ENCODE measurements around the gene ZFPL1.
A peak's percentile ranks its signal among the peaks of the same experiment; 100 is the strongest.

ZFPL1 gene

DNA sequence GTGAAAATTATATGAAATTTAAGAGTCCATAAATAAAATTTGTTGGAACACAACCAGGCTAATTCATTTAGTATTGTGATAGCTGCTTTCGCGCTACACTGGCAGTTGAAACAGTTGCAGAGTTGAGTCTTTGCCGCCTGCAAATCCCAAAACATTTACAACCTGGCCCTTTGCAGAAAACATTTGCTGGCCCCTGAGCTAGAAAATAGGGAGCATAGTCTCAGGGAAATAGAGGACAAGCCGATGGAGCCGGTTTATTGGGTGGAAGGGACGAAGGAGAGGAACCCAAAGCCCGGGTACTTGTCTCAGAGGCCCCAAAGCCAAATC, 43.5 kb upstream of the ZFPL1 start:
- TF ChIP-seq FOXP2 (optimal IDR thresholded peaks at IDR 0.05; ENCODE audit: borderline replicate concordance, extremely low read depth, extremely low read length, insufficient read depth) (no peak), TAF1 (IDR thresholded peaks at IDR 0.05; ENCODE audit: borderline replicate concordance, insufficient read depth, low read length) (no peak), POLR2AphosphoS5 (IDR thresholded peaks at IDR 0.05; ENCODE audit: low read depth, low read length) (no peak), SIN3A (IDR thresholded peaks at IDR 0.05; ENCODE audit: borderline replicate concordance, insufficient read depth, low read length) (no peak)
- TF ChIP-seq, protein P1, sequence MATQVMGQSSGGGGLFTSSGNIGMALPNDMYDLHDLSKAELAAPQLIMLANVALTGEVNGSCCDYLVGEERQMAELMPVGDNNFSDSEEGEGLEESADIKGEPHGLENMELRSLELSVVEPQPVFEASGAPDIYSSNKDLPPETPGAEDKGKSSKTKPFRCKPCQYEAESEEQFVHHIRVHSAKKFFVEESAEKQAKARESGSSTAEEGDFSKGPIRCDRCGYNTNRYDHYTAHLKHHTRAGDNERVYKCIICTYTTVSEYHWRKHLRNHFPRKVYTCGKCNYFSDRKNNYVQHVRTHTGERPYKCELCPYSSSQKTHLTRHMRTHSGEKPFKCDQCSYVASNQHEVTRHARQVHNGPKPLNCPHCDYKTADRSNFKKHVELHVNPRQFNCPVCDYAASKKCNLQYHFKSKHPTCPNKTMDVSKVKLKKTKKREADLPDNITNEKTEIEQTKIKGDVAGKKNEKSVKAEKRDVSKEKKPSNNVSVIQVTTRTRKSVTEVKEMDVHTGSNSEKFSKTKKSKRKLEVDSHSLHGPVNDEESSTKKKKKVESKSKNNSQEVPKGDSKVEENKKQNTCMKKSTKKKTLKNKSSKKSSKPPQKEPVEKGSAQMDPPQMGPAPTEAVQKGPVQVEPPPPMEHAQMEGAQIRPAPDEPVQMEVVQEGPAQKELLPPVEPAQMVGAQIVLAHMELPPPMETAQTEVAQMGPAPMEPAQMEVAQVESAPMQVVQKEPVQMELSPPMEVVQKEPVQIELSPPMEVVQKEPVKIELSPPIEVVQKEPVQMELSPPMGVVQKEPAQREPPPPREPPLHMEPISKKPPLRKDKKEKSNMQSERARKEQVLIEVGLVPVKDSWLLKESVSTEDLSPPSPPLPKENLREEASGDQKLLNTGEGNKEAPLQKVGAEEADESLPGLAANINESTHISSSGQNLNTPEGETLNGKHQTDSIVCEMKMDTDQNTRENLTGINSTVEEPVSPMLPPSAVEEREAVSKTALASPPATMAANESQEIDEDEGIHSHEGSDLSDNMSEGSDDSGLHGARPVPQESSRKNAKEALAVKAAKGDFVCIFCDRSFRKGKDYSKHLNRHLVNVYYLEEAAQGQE (IDR thresholded peaks at IDR 0.05; ENCODE audit: insufficient read depth in 1 of 2, low read depth in 2 of 2, low read length in 2 of 2): no peak

DNA sequence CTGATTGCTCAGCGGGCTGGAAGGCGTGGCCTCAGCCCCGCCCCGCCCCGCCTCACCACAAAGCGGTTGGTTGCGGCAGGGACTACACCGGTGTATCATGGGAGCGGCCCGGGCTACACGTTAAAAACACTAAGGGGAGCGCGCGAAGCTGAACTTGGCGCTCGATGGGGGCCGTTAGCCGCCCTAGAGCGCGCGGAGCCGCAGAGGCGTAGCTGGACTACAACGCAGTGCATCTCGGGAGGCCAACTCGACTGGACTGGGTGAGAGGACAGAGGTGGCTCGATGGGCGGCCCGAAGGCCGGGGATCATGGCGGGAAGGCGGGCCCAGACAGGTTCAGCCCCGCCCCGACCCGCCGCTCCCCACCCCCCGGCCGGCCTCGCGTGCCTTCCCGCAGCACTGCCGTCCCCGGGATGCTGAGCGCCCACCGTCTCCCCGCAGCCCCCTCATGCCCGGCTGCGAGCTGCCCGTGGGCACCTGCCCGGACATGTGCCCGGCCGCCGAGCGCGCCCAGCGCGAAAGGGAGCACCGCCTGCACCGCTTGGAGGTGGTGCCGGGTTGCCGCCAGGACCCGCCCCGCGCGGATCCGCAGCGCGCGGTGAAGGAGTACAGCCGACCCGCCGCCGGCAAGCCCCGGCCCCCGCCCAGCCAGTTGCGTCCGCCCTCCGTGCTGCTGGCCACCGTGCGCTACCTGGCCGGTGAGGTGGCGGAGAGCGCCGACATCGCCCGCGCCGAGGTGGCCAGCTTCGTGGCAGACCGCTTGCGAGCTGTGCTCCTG, 43.0 kb upstream of the ZFPL1 start, which contains the start of gene SAC3D1:
TSS of gene SAC3D1 (plus strand) at position 364 of the 776 bp plus-strand sequence. CDS start at position 447, 83 bp downstream.
- TF ChIP-seq FOXP2 (optimal IDR thresholded peaks at IDR 0.05; ENCODE audit: borderline replicate concordance, extremely low read depth, extremely low read length, insufficient read depth) (peak; percentile 58), TAF1 (IDR thresholded peaks at IDR 0.05; ENCODE audit: borderline replicate concordance, insufficient read depth, low read length) (peak; percentile 53; the same call in 1 of the 2 replicates), SIN3A (IDR thresholded peaks at IDR 0.05; ENCODE audit: borderline replicate concordance, insufficient read depth, low read length) (0 out of 2 replicates have a peak, but pooled peaks have one; percentile 34), POLR2AphosphoS5 (IDR thresholded peaks at IDR 0.05; ENCODE audit: low read depth, low read length) (peak; percentile 78; the same call in 1 of the 2 replicates)
- TF ChIP-seq, protein P1 (IDR thresholded peaks at IDR 0.05; ENCODE audit: insufficient read depth in 1 of 2, low read depth in 2 of 2, low read length in 2 of 2): no peak

DNA sequence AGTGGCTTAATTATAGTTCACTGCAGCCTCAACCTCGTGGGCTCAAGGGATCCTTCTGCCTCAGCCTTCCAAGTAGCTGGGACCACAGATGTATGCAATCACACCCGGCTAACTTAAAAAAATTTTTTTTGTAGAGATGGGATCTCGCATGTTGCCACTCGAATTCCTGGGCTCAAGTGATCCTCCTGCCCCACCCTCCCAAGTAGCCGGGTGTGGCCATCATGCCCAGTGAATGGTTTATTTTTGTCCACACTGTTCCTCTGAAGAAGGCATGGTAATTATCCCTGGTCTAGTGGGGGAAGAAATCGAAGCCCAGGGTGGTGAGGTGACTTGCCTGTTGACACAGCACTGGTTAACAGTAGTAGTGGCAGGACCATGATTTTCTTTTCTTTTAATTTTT, 41.1 kb upstream of the ZFPL1 start:
- TF ChIP-seq TAF1 (IDR thresholded peaks at IDR 0.05; ENCODE audit: borderline replicate concordance, insufficient read depth, low read length) (no peak), POLR2AphosphoS5 (IDR thresholded peaks at IDR 0.05; ENCODE audit: low read depth, low read length) (no peak), FOXP2 (optimal IDR thresholded peaks at IDR 0.05; ENCODE audit: borderline replicate concordance, extremely low read depth, extremely low read length, insufficient read depth) (no peak), SIN3A (IDR thresholded peaks at IDR 0.05; ENCODE audit: borderline replicate concordance, insufficient read depth, low read length) (no peak)
- TF ChIP-seq, protein P1 (IDR thresholded peaks at IDR 0.05; ENCODE audit: insufficient read depth in 1 of 2, low read depth in 2 of 2, low read length in 2 of 2): no peak

DNA sequence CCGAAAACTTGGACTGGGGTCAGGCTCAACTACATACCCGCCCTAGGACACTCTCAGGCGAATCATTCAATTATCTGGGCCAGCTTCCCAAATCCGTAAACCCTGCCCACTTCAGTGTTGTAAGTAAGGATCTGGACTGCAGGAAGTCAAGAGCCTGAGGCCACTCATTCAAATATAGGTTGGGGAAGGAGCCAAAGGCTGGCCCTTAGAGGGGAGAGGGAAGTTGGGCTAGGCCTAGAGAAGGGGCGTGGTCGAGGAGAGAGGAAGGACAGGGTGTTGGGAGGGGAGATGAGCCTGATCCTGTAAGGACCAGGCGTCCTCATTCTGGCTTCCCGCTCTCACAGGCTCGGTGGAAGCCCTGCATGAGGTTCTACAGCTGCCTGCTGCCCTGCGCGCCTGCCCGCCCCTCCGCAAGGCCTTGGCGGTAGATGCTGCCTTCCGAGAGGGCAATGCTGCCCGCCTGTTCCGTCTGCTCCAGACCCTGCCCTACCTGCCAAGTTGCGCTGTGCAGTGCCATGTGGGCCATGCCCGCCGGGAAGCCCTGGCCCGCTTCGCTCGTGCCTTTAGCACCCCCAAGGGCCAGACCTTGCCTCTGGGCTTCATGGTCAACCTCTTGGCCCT, 40.0 kb upstream of the ZFPL1 start:
- peak; percentile 64; the same call in 1 of the 2 replicates for TF ChIP-seq POLR2AphosphoS5 (IDR thresholded peaks at IDR 0.05; ENCODE audit: low read depth, low read length)
- no peak for TF ChIP-seq FOXP2 (optimal IDR thresholded peaks at IDR 0.05; ENCODE audit: borderline replicate concordance, extremely low read depth, extremely low read length, insufficient read depth)
- TF ChIP-seq, protein P1 (IDR thresholded peaks at IDR 0.05; ENCODE audit: insufficient read depth in 1 of 2, low read depth in 2 of 2, low read length in 2 of 2): no peak
- TF ChIP-seq TAF1 (IDR thresholded peaks at IDR 0.05; ENCODE audit: borderline replicate concordance, insufficient read depth, low read length): no peak
- no peak for TF ChIP-seq SIN3A (IDR thresholded peaks at IDR 0.05; ENCODE audit: borderline replicate concordance, insufficient read depth, low read length)

All from PFSK-1 (cell line).